Measurements from ENCODE around the gene CACNA1H.
A peak's percentile ranks its signal among the peaks of the same experiment; 100 is the strongest.
"Not testable (repeated sequence)": the region's sequence is repeated elsewhere in the genome, so short reads cannot be mapped to it uniquely, and the experiment has no call there.

CACNA1H gene

GRCh38 chr16:1256874-1257322 is 104.0 kb downstream of the CACNA1H start:
- no peak for DNase-seq

GRCh38 chr16:1257561-1258224 is 104.8 kb downstream of the CACNA1H start:
- no peak for DNase-seq

GRCh38 chr16:1258225-1258600 is 105.3 kb downstream of the CACNA1H start:
- DNase-seq = no peak

- DNase-seq = peak; percentile 20
Measured at GRCh38 chr16:1258906-1259759, 106.2 kb downstream of the CACNA1H start.

GRCh38 chr16:1259760-1260068 is 106.8 kb downstream of the CACNA1H start:
- no peak for DNase-seq

GRCh38 chr16:1260101-1260680 is 107.3 kb downstream of the CACNA1H start:
- DNase-seq = no peak

- no peak for DNase-seq
Measured at GRCh38 chr16:1261131-1261892, 108.4 kb downstream of the CACNA1H start.

- no peak for DNase-seq
Measured at GRCh38 chr16:1262210-1262845, 109.4 kb downstream of the CACNA1H start.

GRCh38 chr16:1262846-1263221 is 109.9 kb downstream of the CACNA1H start:
- DNase-seq = no peak

GRCh38 chr16:1263591-1264344 is 110.9 kb downstream of the CACNA1H start:
- no peak for DNase-seq

- DNase-seq = no peak
Measured at GRCh38 chr16:1264345-1265089, 111.6 kb downstream of the CACNA1H start.

GRCh38 chr16:1265090-1265630 is 112.3 kb downstream of the CACNA1H start:
- DNase-seq = no peak

GRCh38 chr16:1265826-1266225 is 112.9 kb downstream of the CACNA1H start:
- DNase-seq = no peak

- DNase-seq = not testable (repeated sequence)
Measured at GRCh38 chr16:1269418-1269817, 116.5 kb downstream of the CACNA1H start.

GRCh38 chr16:1271380-1271723 is 118.4 kb downstream of the CACNA1H start:
- no peak for DNase-seq
